Epidermal melanocyte (primary cell): ENCODE results near the gene EHD1.
"Not testable (repeated sequence)": the region's sequence is repeated elsewhere in the genome, so short reads cannot be mapped to it uniquely, and the experiment has no call there.

Source experiments
- DNase-seq: peaks from one replicate; pipeline ENCODE4 v3.0.0; 2011; ENCODE audit warnings: low spot score; ENCODE audit not compliant: insufficient read length

EHD1 gene

DNA sequence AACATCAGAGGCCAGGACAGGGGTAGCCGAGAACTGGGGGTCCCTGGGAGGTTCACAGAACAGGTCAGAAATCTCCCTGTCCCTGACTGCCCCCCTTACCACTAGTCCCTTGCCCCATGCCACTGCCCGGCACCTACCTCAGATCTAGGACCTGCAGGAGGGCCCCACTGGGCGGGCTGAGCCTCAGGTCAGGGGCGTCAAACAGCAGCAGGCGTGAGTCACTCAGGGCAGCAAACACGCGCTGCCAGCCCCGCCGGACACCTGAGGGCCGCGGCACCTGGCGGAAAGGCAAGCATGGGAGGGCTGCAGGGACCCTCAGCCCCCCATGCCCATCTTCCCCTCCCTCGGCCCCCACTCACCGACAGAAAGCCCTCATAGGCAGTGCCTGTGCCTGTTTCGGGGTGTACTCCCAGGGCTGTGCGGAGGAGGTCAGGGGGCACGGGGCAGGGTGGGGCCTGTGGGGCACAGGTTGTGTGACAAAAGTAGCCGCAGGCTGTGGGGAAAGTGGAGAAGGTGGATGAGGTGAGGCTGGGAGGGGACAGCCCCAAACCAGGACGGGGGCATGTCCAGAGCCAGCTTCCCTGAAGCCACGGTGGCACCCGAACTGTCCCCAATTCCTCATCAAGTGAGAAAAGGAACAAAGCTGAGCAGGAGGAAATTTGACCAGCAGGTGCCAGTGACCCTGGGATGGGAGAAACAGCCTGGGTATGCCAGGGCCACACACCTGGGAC, 45.8 kb downstream of the EHD1 start:
- DNase-seq: no peak

GRCh38 chr11:64831411-64831891, 47.0 kb downstream of the EHD1 start:
- DNase-seq: no peak

DNA sequence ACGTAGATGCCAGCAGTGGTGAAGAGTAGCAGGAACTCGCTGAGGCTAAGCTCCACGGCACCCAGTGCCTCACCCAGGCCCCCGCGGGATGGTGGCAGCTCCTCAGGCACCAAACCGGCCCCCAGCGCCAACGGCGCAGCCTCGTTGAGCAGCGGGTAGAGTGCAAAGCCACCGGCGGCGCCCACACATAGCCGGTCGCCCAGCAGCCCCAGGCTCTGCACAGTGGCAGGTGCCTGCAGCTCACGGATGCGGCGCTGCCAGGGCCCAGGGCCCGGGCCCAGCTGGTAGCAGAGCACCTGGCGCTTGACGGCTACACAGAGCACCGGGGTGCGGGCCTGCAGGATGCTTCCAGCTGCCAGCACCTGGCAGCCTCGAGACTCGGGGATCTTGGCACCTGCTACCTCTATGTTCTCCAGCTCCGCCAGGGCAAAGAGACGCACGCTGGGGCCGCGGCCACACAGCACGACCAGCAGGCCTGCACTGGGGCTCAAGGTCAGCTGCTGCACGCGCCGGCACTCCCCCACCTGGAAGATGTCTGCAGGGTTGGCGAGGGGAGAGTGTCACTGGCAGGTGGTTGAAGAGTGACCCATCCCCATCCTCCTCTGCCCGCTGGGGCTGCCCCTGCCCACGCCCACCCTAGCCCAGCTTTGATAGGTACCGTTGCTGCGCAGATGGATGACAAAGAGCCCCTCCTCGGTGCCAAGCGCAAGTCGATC, 48.7 kb downstream of the EHD1 start:
- no peak for DNase-seq

DNA sequence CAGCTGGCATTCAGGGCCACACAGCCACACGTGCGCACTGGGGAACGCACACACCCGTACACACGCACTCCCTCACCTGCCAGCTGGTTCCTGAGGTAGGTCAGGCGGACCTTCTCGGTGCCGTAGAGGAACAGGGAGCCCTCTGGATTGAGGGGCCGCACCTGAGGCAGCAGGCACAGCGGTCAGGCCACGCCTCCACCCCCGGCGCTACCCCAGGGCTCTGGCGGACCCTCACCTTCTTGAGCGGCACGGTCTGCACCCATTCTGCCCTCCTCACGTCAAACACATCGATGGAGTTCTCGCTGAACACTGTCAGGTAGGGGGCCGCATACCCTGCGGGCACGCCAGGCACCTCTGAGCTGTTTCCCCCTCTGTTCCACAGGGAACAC, 51.0 kb downstream of the EHD1 start:
- no peak for DNase-seq

GRCh38 chr11:64826578-64827450, 51.6 kb downstream of the EHD1 start:
- no peak for DNase-seq

- no peak for DNase-seq
Measured at GRCh38 chr11:64826062-64826461, 52.4 kb downstream of the EHD1 start.

- DNase-seq: no peak
Measured at GRCh38 chr11:64823568-64824119, 54.8 kb downstream of the EHD1 start.

DNA sequence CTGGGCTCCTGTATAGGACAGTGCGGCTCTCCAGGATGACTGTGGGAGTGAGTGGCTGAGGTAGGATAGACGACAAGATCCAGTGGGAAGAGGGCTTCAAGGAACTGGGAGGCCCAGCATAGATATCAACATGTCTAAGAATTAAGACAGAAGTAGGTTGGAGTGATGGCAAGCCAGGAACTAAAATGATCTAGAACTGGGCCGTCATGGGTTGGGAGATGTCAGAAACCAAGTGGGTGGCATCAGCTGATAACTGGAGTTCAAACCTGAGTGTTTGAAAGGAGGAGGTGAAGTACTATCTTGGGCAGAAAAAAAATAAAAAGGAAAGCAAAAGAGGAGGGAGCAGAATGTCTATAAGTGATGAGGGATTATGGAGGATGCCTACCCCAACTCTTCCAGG, 60.9 kb downstream of the EHD1 start:
- no peak for DNase-seq

DNA sequence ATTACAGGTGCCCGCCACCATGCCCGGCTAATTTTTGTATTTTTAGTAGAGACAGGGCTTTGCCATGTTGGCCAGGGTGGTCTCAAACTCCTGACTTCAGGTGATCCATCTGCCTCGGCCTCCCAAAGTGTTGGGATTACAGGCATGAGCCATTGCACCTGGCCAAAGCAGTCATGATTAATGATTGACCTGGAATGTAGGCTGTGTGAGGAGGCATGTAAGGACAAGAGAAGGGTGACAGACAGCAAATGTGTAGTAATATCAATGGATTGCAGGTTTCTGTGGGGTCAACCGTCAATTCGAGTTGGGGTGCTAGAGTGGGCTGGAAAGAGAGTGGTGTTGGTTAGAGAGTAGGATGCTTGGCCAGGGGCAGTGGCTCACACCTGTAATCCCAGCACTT, 63.0 kb downstream of the EHD1 start:
- not testable (repeated sequence) for DNase-seq

GRCh38 chr11:64814712-64815187, 63.7 kb downstream of the EHD1 start:
- no peak for DNase-seq

DNA sequence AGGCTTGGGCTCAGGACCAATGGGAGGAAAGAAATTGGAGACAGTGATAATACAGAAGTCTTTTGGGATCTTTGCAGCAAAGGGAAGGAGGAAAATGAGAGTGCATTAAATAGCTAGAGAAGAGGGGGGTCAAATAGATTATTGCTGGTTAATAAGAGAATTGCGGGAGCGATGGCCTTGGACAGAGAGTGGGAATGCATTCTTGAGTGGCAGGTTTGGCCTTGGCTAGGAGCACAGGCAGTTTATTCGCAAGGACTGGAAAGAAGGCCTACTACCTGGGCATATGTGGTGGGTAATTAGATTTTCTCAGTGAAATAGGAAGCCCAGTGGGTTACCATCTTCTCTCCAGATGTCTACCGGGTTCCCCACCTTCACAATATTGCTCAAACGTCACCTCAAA, 64.6 kb downstream of the EHD1 start:
- no peak for DNase-seq

DNA sequence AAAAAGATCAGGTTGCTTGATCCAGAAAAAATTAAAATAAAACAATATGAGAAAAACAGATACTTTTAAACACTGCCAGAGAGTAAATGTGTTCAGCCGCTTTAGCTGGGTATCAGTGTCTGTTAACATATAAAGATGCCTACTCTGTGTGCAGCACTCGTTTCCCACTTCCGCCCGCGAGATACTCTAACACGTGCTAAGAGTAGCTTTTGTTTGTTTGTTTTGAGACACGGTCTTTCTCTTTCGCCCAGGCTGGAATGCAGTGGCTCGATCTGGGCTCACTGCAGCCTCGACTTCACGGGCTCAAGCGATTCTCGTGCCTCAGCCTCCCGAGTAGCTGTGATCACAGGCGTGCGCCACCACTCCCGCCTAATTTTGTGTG, 67.5 kb downstream of the EHD1 start:
- no peak for DNase-seq

DNA sequence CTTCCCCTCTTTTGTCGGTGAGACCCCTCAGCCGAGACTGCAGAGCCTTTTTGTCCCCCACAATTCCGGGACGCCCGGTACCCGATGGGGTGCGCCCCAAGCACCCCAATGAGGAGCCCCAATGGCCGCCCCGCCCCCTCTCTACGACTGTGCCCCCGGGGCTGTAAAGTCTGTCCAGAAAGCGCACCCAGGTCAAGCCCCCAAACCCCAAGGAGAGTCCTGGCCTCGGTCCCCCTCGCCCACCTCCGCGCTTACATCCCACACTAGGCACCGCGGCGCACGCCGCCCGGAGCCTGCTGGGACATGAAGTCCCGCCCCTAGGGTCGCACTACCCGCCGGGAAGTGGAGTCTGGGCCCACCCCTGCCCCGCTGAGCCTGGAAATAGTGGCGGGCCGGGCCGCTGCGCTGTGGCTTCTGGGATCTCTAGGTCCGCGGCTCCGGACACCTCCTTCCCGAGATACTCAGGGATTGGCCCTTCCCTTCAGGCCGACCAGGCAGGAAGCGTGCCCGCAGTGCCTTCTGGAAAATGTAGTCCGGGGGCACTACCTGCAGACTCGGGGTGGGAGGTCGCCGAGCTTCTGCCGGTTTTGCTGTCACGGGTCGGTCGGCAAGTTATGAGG, 68.0 kb downstream of the EHD1 start, which contains the start of gene MEN1:
TSS of gene MEN1 (minus strand) at position 281 of the 620 bp plus-strand sequence. CDS start 442 bp downstream, outside the sequence.
- peak; percentile 100 for DNase-seq

GRCh38 chr11:64809781-64810241, 68.6 kb downstream of the EHD1 start:
- DNase-seq: no peak

- DNase-seq: no peak
Measured at GRCh38 chr11:64805481-64805880, 72.9 kb downstream of the EHD1 start.

- no peak for DNase-seq
Measured at GRCh38 chr11:64804346-64805210, 73.8 kb downstream of the EHD1 start.

DNA sequence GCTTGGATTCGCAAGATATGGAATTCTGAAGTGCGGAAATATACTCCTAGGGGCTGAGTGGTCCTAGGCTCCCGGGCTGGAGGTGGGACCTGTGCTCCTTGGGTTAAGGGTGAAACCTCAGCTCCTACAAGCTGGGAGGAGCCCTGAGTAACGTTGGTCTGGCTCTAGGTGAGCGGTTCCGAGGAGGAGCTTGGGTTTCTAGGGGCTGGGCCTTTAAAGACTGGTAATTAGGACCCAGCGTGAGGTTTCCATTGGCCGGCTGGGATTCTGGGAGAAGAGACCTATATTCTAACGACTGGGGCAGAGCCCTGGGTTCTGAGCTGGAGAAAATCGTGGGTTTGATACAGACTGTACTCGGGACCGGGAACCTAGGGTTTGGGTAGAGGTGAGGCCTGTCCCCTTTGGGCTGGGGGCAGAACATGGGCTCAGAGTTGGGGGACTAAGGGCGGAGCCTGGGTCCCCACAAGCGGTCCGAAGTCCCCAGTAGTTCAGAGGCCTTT, 74.5 kb downstream of the EHD1 start:
- DNase-seq: no peak

DNA sequence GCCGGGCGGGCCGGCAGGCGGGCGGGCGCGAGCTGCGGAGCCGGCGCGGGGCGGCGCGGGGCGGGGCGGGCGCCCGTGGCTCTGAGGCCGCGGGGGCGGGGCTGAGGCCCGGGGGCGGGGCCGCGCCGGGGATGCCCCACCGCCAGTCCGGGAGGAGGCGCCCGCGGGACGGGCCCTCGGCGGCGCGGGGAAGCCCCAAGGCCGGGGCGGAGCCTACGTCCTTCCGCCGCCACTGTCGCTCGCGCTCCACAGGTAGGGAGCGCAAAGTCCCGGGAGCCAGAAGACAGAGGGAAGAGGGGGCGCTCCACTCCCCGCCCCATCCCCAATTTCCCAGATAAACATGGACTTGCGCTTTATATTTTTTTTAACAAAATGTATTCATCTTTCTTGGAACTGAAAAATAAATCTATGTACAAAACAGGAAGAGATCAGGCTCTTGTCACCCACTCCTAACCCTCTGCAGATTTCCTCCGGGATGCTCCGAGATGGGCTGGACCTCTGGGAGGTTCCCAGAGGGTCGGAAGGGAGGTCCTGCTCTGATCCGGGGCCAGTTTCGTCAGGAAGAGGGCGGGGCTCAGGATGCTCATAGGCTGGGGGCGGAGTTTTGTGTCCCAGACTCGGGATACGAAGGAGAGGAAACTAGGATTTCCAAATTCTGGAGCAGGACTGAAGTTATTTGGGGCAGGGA, 75.1 kb downstream of the EHD1 start, which contains the start of gene MAP4K2:
TSS of gene MAP4K2 (minus strand) at position 57 of the 688 bp plus-strand sequence. CDS start 65 bp downstream, outside the sequence.
- DNase-seq: peak; percentile 97
